ENCODE data around the gene DYNLT2B.
"Not testable (repeated sequence)": the region's sequence is repeated elsewhere in the genome, so short reads cannot be mapped to it uniquely, and the experiment has no call there.

DYNLT2B gene

DNA sequence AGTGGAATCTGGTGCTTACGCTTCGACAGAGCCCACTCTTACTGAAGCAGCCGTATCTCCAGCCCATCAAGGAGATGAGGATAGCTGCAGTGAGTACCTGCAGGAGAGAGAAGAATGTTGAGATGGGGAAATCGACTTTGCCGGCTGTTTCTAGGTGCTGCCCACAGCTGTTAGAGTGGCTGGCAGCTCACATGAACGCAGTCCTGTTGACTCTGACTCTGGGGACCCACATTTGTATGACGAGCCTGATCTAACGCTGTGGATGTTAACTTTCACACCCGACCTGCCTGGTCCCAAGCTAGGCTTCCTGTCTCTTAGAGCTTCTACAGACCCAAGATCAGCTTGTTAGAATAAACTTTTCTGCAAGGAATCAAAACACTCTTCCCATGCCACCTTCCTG is 8.9 kb upstream of the DYNLT2B start:
- DNase-seq (ENCODE audit: low spot score) = no peak

GRCh38 chr3:196323691-196324090 is 5.7 kb upstream of the DYNLT2B start:
- DNase-seq (ENCODE audit: low spot score) = peak; percentile 40

- no peak for DNase-seq (ENCODE audit: low spot score)
These were observed 5.0 kb upstream of the DYNLT2B start for GRCh38 chr3:196323016-196323415.

GRCh38 chr3:196321162-196321561 is 3.1 kb upstream of the DYNLT2B start:
- DNase-seq (ENCODE audit: low spot score) = no peak

DNA sequence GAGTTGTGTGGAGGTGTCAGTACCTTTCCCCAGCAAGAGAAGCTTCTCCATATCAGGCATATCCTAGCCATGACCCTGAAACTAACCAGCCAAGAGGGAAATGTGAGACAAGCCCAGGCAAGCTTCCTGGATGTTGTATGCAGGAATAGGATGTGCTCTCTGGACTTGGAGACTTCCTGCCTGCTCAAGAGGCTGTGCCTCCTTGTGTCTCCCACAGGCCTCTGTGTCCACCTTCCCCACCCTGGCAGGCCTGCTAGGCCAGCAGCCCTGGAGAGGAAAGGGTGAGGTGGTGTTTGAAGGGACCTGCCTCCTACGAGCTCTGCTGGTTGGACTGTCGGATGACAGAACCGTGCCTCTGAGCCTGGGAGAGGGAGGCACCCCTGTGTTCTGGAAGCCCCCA is 2.1 kb upstream of the DYNLT2B start:
- DNase-seq (ENCODE audit: low spot score) = no peak

GRCh38 chr3:196316799-196317686 is 997 bp downstream of the DYNLT2B start:
- DNase-seq (ENCODE audit: low spot score) = not testable (repeated sequence)

- DNase-seq (ENCODE audit: low spot score) = no peak
These were observed 2.2 kb downstream of the DYNLT2B start for GRCh38 chr3:196315821-196316220.

GRCh38 chr3:196314597-196314996 is 3.4 kb downstream of the DYNLT2B start:
- DNase-seq (ENCODE audit: low spot score) = no peak

GRCh38 chr3:196314086-196314485 is 4.0 kb downstream of the DYNLT2B start:
- DNase-seq (ENCODE audit: low spot score) = not testable (repeated sequence)

GRCh38 chr3:196302960-196303359 is 15.1 kb downstream of the DYNLT2B start:
- not testable (repeated sequence) for DNase-seq (ENCODE audit: low spot score)

DNA sequence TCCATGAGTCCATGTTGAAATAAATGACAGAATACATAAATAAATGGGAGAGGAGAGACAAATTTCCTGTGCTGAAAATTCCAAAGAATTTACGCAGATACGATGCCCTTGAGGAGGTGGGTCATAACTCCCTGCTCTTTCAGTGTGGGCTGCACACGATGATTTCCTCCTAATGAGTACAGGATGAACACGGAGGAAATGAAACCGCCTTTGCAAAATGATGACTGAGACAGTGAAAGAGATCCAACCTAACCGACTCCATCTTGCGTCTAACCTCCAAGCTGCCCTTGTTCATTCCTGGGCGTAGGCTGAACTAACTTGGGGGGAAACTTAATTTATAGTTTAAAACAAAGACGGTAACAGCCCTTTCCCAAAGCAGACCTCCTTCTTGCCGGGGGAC is 15.5 kb downstream of the DYNLT2B start:
- DNase-seq (ENCODE audit: low spot score) = not testable (repeated sequence)

DNA sequence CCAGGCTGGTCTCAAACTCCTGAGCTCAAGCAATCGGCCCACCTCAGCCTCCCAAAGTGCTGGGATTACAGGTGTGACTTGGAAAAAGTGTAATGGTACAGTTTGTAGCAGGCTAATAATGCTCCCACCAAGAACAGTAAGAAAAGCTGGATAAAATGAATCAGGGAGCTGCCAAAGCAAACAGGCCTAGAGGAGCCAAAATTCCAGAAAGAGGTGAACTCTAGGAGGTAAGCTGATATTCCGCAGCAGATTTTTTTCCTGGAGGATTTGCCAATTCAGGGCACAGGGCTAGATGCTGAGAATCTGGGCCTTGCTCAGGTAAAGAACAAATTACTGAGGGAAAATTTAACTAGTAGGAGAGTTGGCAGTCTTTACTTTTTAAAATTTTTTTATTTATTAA is 19.5 kb downstream of the DYNLT2B start:
- no peak for DNase-seq (ENCODE audit: low spot score)

- peak; percentile 59 for DNase-seq (ENCODE audit: low spot score)
These were observed 25.6 kb downstream of the DYNLT2B start for GRCh38 chr3:196292286-196292923.

GRCh38 chr3:196288141-196288460 is 29.9 kb downstream of the DYNLT2B start:
- DNase-seq (ENCODE audit: low spot score) = no peak

- DNase-seq (ENCODE audit: low spot score) = peak; percentile 85
These were observed 30.4 kb downstream of the DYNLT2B start, which contains the start of gene PCYT1A for GRCh38 chr3:196287440-196288140. Gene PCYT1A, minus strand, starts transcription at chr3:196287726. Its CDS starts 17,195 bp downstream, at chr3:196270531.

- DNase-seq (ENCODE audit: low spot score) = peak; percentile 45
These were observed 31.0 kb downstream of the DYNLT2B start for GRCh38 chr3:196287090-196287439.

DNA sequence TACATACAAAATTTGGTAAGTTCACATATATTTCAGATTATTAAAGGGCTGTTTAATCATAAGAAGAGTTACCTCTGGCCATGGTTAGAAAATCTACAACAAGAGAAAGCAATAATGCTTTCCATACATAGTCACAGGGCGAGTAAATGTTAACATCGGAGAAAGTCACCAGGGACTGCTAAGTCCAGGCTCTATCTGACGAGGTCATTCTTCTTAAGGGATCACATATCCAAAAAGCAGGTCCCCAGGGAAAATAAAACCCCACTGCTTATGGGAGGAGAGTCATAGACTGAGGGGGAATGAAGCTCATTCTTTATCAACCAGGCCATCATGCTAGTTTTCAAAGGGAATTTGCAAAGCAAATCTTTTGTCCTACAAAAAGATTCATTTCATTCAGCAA is 33.6 kb downstream of the DYNLT2B start:
- no peak for DNase-seq (ENCODE audit: low spot score)

- no peak for DNase-seq (ENCODE audit: low spot score)
These were observed 36.1 kb downstream of the DYNLT2B start for GRCh38 chr3:196281962-196282361.

DNA sequence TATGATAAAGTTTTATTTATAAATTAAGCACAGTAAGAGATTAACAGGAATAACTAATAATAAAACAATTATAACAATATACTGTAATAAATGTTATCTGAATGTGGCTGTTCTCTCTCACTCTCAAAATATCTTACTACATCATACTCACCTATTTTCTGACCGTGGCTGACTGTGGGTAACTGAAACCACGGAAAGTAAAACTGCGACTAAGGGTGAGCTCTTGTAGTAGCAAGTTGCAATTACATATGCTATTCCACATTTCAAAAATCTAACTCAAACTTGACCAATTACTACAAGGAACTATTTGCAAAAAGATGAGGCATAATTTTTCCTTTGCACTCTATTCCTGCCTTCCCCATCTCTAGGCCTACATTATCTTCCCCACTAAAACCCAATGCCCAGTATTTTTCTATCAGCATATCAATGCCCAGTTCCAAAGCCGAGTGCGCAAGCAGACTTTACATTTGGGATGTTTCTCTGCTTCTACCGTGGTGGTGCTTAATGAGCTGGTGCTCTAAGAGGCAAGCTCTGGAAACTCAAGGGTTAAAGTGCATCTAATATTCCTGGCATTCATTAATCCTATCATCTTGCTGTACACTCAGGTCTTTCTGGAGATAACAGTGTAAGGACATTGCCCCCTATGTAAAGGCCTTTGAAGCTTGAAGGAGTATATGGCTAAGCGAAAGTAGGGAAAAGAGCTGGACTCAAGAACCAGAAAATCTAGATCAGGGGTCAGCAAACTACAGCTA is 37.2 kb downstream of the DYNLT2B start:
- DNase-seq (ENCODE audit: low spot score) = no peak

- DNase-seq (ENCODE audit: low spot score) = no peak
These were observed 42.9 kb downstream of the DYNLT2B start for GRCh38 chr3:196275126-196275525.

- no peak for DNase-seq (ENCODE audit: low spot score)
These were observed 43.5 kb downstream of the DYNLT2B start for GRCh38 chr3:196274585-196274984.

DNA sequence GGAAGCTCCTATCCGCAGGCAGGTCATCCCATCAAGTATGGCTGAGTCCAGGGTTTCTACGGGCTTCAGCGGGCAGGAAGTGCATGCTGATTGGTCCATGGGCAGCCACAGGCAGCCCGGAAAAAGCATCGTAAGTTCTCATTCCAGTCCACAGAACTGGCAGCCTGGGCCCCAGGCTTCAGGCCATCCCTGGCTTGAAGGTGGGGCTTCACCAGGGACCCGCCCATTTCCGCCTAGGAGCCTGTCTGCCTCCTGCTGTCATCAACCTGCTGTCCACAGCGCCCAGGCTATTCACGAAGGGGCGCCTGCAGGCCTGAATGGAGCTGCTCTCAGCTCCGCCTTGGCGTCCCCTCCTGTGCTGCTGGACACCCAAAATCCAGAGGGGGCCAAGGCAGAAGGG is 44.4 kb downstream of the DYNLT2B start:
- no peak for DNase-seq (ENCODE audit: low spot score)

All from NAMALWA (cell line).